Stimulated activated CD4-positive, alpha-beta T cell treated with anti-CD3 and anti-CD28 coated beads, Interleukin-1b, Interleukin-23, amount 100 ng/mL, for 24 hours (primary cell): ENCODE measurements around the gene SLC39A3.

Experiments used
- DNase-seq, 4 experiments: peaks; one replicate each; pipeline ENCODE4 v3.0.0-alpha.2; 2020; ENCODE audit warnings: low read depth in 4 of 4, low spot score in 1 of 4

Gene SLC39A3

DNA sequence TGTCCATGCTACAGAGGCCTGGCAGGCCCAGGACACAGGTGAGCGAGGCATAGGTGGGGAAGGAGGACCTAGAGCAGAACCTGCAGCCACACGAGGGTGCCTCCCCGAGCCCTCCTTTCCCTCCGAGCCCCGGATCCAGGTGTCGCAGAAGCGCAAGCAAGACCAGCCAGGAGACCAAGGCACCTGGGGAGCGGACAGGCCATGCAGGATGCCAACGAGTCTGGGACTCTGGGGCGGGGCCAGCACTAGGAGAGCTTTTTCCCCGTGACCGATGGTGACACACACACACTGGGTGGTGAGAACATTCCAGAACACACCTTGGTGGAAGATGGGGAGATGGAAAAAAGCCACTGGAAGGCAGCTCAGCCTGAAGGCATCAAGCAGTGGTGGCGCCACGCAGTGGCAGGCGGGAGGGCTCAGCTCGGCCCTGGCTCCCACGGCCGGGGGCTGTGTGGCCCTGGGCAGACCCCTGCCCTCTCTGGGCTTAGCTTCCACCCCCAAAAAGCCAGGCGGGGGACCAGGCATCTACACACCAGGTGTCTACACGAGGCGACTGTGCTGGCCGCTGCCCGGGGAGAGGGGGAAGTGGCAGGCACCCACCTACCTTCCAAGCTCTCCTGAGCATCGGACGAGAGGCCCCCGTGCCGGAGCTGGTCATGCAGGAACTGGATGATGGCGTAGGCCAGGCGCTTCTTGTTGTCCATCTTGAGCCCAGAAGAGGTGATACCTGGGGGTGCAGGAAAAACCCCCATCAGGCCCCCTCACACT, 28.7 kb upstream of the SLC39A3 start:
- DNase-seq: no peak

- DNase-seq: no peak
Observed at GRCh38 chr19:2767688-2768087, 27.9 kb upstream of the SLC39A3 start.

GRCh38 chr19:2766594-2767372, 27.0 kb upstream of the SLC39A3 start:
- no peak for DNase-seq

DNA sequence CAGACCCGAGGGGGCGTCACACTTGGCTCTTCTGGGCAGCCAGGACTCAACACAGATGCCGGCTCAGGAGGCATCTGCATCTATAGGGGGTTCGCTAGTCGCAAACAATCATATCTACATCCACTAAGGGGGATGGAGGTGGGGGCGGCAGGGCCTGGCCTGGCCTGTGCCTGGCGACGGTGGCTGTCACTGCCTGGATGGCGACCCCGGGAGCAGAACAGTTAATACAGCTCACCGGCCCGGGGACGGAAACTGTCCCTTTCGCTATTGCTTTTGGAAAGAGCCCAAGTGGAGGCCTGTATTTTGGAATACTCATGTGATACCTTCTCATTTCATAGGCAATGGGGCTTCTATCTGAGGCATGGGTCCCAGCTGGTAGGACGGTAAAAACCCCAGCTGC, 25.6 kb upstream of the SLC39A3 start:
- DNase-seq: no peak

GRCh38 chr19:2764945-2765344, 25.1 kb upstream of the SLC39A3 start:
- DNase-seq: no peak

DNA sequence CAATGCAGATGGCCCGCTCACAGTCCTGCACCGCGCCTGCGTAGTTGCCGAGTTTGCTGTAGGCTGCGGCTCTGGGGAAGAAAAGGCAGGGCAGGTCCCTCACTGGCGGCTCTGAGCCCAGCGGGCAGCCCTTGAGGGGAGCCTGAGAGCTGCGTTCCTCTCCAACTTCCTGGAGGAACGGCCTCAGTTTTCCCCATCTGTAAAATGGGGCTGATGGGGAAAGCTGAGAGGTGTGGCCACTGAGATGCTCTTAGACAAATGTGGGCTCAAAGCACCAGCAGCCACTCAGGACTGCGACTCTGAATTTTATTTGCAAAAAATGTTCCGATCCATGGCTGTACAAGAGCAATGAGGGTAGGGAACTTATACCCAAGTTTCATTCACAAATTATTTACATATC, 23.9 kb upstream of the SLC39A3 start:
- DNase-seq: no peak

GRCh38 chr19:2762783-2763496, 23.1 kb upstream of the SLC39A3 start:
- DNase-seq: no peak

GRCh38 chr19:2761876-2762782, 22.3 kb upstream of the SLC39A3 start:
- DNase-seq: no peak

DNA sequence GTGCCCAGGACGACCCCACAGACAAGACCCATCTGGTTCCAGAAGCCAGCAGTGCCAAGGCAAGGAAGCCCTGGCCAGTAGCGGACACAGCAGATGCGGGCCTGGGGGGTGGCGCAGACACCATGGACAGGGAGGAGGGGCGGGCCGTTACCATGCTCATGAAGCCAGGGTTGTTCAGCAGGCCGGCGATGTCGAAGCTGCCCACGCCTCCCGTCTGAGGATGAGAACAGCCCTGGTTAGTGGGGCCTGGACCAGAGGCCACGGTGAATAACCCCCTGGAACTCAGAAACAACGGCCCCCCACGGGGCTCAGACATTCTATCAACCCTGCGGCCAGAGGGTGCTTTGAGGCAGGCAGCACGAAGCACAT, 21.5 kb upstream of the SLC39A3 start:
- DNase-seq: no peak

GRCh38 chr19:2759965-2760364, 20.1 kb upstream of the SLC39A3 start:
- DNase-seq: no peak

DNA sequence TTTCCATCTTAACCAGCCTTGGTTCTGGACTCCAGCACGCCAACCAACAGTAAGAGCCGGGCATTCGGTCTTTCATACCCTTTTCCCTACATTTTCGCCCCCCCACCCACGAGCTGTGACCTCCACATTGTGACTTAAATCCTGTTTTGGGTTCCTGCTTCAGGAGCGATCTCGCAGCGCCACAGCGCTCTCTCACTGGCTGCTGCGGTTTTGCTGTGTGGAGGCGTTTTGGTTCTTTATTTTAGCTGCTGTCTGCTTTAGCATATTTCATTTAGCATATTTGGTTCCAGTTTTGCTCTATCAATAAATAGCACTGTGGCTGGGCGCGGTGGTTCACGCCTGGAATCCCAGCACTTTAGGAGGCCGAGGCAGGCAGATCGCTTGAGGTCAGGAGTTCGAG, 19.5 kb upstream of the SLC39A3 start:
- DNase-seq: no peak

GRCh38 chr19:2758601-2759313, 18.9 kb upstream of the SLC39A3 start:
- no peak for DNase-seq

- DNase-seq: no peak
Observed at GRCh38 chr19:2756921-2757881, 17.4 kb upstream of the SLC39A3 start.

DNA sequence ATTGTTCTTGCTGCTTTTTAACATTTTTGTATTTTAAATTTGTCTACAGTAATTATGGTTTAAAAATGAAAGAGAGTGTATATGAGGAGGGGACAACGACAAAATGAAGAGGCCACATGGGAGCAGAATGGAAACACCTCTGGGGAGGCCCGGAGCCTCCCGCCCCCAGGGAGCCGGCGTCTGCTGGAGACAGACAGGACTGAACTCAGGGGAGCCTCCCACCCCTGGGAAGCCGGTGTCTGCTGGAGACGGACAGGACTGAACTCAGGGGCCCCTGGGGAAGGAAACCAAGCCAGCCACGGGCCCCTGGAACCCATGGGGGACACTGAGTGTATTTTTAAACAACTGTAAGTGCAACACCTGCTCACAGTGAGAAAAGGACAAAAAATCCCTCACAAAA, 16.7 kb upstream of the SLC39A3 start:
- no peak for DNase-seq

DNA sequence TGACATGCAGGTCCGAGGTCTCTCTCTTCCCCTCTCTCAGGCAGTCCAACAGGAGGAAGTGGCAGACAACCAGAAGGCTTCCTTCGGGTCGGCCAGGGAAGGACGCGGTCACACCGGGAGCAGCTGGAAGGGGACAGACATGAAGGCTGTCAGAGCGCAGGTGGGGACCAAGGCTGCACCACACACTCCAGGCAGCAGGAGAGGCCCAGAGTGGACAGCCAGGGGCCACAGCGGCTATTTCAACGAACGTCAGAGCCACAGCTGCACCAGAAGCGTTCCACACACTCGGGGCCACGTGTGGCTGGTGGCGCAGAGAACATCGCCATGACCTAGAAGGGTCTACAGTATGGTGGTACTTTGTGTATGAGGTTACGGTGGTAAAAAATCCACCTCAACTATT, 16.0 kb upstream of the SLC39A3 start:
- no peak for DNase-seq

DNA sequence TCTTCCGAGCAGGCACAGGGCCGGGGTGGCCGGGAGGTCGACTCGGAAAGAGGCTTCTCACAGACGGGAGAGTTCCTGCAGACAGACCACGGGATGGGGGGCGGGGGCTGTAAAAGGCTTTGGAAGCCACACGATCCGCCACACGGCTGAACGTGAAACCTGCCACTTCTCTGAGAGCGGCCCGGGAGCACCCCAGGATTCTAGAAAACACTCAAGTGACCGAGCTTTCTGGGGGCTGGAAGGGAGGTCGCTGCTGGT, 15.6 kb upstream of the SLC39A3 start:
- no peak for DNase-seq

DNA sequence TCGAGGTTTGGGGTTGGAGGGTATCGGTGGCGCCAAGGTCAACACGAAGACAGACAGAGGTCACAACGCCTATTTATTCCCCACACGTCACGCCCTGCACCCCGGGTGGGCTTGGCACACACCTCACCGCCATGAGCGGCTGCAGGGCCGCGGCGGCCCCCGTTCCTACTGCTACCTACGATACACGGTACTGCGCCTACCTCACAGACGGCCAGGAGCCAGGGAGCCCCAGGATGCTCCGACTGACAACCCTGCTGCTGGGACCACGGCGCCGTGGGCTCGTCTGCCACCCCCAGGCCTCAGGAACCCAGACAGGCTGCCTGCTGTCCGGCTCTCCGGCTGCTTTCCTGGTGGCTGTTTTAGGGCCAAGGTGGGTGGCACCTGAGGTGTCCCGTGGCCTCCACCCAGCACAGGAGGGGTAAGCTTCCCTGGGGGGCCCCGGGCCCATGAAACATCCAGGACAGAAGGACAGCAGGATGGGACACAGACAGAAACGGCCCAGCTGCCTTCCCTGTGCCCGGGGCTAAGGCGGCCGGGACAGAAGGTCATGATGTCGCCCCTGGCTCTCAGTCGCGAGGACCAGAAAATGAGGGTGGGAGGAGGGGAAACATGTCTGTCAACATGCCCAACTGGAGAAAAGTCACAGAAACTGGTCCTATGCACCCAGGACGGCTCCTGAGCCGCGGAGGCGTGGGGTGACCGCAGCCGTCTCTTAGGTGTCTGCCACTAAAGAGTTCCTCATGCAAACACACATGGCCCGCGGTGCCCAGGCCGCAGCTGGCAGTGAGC, 15.0 kb upstream of the SLC39A3 start:
- DNase-seq: no peak

DNA sequence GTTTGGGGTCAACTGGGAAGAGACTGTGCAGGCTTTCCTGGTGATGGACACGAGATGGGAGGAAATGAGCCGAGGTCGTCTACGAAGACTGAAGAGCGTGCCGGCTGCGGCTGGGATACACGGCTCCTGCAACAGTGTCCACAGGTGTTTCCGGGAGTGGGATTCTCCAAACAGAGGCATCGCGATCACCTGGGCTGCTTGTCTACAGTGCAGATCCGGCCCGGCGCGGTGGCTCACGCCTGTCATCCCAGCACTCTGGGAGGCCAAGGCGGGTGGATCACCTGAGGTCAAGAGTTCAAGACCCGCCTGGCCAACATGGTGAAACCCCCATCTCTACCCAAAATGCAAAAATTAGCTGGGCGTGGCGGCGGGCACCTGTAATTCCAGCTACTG, 11.6 kb upstream of the SLC39A3 start:
- no peak for DNase-seq
